Measurements from ENCODE around the gene PTPRN2. TPM values are rescaled to one million over a fixed set of nuclear protein-coding genes. Genes with fewer than 3 reads are reported as not detected.

Gene PTPRN2
- total RNA-seq, 1 donor from 2014 or later = 2.4 TPM

- no peak overlapping the region for H3K4me3 ChIP-seq (ENCODE audit: low read depth, low read length)
- no peaks in the 10 kb centered on the region for H3K27me3 ChIP-seq (ENCODE audit: control insufficient read depth, insufficient read depth, low read length)
- H3K36me3 ChIP-seq (ENCODE audit: control insufficient read depth, insufficient read depth, low read length) = no peaks in the 10 kb centered on the region
- DNase-seq (ENCODE audit: low read depth) = no peak
- no peak for TF ChIP-seq CTCF (IDR thresholded peaks at IDR 0.05; ENCODE audit: insufficient read depth, low read length, poor library complexity, severe bottlenecking)
Measured at GRCh38 chr7:157907091-157907490, 680.5 kb downstream of the PTPRN2 start.

GRCh38 chr7:157906583-157906982, 681.0 kb downstream of the PTPRN2 start:
- no peak overlapping the region for H3K4me3 ChIP-seq (ENCODE audit: low read depth, low read length)
- H3K27me3 ChIP-seq (ENCODE audit: control insufficient read depth, insufficient read depth, low read length) = no peaks in the 10 kb centered on the region
- TF ChIP-seq CTCF (IDR thresholded peaks at IDR 0.05; ENCODE audit: insufficient read depth, low read length, poor library complexity, severe bottlenecking) = no peak
- H3K36me3 ChIP-seq (ENCODE audit: control insufficient read depth, insufficient read depth, low read length) = no peaks in the 10 kb centered on the region
- no peak for DNase-seq (ENCODE audit: low read depth)

DNA sequence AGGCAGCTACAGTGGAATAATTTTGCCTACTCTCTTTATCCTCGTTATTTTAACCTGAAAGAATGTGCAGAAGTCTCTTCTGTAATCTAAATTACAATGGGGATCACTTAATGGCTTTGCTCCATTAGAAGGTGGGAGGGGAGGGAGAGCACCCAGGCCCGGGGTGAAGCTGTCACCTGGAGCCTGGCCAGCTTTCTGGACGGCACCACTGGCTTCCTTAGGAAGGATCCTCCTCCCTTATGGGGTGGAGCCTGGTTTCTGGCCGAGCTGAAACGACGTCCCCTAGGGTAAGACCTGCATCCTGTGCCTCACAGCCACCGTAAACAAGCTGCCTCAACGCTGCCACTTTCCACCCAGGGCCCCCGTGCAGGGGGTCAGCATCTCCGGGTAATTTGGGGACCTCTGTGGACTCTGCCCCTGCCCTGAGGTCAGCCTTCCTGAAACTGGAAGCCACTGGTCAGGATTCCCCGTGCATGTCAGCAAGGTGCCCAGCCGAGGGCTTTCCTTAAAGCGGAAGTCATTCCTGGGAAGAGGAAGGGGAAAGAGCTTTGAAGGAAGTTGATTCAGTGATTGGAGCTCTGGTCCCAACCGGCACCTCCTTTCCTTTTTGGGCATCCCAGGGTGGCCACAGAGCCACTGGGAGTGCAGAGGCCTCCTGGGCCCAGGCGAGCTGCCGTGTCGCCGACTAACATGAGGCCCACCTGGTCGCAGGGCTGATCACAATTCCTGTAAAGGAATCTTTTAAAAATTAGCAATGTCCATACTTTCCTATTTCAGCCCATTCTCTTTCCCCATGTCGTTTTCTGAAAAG, 681.8 kb downstream of the PTPRN2 start:
- Histone ChIP-seq H3K4me3 (ENCODE audit: low read depth, low read length) (no peak overlapping the region), H3K27me3 (ENCODE audit: control insufficient read depth, insufficient read depth, low read length) (no peaks in the 10 kb centered on the region), H3K36me3 (ENCODE audit: control insufficient read depth, insufficient read depth, low read length) (no peaks in the 10 kb centered on the region)
- no peak for TF ChIP-seq CTCF (IDR thresholded peaks at IDR 0.05; ENCODE audit: insufficient read depth, low read length, poor library complexity, severe bottlenecking)
- DNase-seq (ENCODE audit: low read depth) = no peak

DNA sequence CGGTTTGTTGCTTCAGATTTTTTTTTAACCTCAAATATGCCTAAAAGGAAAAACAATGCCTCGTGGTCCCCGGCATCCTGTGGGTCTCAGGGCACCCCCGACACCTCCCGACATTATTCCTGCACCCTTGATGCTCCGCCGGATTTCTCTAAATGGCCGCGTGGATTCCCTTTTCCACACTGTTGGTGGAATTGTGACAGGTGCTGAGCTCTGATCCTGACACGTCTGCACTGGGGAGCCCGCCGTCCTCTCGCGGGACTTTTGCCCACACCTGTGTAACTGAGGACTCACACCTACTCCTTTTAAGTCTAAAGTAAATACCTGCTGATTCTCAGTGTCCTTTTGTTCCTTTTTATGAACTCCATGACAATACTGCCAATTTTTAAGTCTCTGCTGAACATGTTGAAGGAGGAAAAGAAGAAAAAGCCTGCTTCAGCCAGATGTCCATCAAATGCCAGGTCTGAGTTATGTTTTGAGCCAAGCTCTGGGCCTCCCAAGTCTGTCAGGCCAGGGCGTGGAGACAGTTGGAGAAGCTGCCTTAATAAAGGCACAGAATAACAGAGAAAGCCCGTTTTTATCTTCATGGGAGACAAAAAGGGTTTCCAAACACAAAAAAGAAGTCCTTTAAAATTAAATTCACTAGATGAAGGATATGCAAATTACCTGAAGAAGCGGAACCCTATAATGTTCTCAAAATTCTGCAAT, 682.6 kb downstream of the PTPRN2 start:
- no peak for DNase-seq (ENCODE audit: low read depth)
- Histone ChIP-seq H3K36me3 (ENCODE audit: control insufficient read depth, insufficient read depth, low read length) (no peaks in the 10 kb centered on the region), H3K27me3 (ENCODE audit: control insufficient read depth, insufficient read depth, low read length) (no peaks in the 10 kb centered on the region), H3K4me3 (ENCODE audit: low read depth, low read length) (no peak overlapping the region)
- no peak for TF ChIP-seq CTCF (IDR thresholded peaks at IDR 0.05; ENCODE audit: insufficient read depth, low read length, poor library complexity, severe bottlenecking)

- H3K36me3 ChIP-seq (ENCODE audit: control insufficient read depth, insufficient read depth, low read length) = no peaks in the 10 kb centered on the region
- TF ChIP-seq CTCF (IDR thresholded peaks at IDR 0.05; ENCODE audit: insufficient read depth, low read length, poor library complexity, severe bottlenecking) = no peak
- no peaks in the 10 kb centered on the region for H3K27me3 ChIP-seq (ENCODE audit: control insufficient read depth, insufficient read depth, low read length)
- DNase-seq (ENCODE audit: low read depth) = no peak
- no peak overlapping the region for H3K4me3 ChIP-seq (ENCODE audit: low read depth, low read length)
Measured at GRCh38 chr7:157904211-157904865, 683.3 kb downstream of the PTPRN2 start.

Data from kidney epithelial cell (primary cell).